NCI-H2081 (cell line): ENCODE data around the gene ANKHD1.

Experiments
- DNase-seq, 2 experiments: peaks; one replicate each; lab custom pipeline; 2025; lab: John Stamatoyannopoulos, UW

The ANKHD1 gene

GRCh38 chr5:140542972-140543371, 141.3 kb downstream of the ANKHD1 start:
- no peak for DNase-seq

DNA sequence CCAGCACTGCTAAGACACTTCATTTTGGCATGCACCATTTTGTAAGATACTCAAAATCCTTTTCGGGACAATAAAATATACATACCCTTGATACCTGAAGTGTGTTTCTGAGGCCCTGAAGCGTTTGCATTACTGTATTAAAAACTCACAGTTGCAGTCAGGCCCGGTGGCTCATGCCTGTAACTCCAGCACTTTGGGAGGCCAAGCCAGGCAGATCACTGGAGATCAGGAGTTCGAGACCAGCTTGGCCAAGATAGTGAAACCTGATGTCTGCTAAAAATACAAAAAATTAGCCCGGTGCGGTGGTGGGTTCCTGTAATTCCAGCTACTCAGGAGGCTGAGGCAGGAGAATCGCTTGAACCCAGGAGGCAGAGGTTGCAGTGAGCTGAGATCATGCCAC, 143.4 kb downstream of the ANKHD1 start:
- no peak for DNase-seq

DNA sequence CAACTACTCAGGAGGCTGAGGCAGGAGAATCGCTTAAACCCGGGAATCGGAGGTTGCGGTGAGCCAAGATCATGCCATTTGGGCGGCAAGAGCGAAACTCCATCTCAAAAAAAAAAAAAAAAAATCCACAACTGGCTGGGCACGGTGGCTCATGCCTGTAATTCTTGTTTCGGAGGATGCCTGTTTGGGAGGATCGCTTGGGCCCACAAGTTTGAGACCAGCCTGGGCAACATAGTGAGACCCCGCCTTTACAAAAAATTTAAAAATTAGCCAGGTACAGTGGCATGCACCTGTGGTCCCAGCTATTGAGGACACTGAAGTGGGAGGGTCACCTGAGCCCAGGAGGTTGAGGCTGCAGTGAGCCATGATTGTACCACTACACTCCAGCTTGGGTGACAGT, 144.0 kb downstream of the ANKHD1 start:
- no peak for DNase-seq

DNA sequence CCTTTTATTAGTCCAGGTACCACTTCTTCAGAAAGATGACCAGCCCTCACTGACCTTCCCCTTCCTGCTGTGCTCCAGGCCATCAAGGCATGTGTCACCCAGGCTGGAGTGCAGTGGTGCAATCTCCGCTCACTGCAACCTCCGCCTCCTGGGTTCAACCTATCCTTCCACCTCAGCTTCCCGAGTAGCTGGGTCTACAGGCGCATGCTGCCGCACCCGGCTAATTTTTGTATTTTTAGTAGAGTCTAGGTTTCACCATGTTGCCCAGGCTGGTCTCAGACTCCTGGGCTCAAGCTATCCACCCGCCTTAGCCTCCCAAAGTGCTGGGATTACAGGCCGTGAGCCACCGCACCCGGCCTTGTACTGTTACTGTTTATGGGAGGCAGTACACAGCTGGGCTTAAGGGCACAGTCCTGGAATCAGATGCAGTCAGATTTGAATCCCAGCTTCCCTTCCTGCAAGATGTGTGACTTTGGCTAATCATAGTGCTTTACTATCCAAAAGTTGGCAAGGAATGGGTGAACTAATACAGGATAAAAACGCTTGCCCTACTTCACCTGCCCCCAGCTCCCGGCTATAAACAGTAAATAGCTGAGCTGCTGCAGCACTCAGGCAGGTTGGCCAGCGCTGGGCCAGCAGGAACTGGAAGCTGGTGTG, 145.3 kb downstream of the ANKHD1 start:
- no peak for DNase-seq

- peak; percentile 78 to 83 for DNase-seq
Observed at GRCh38 chr5:140547508-140548299, 146.1 kb downstream of the ANKHD1 start, which contains the start of gene EIF4EBP3. Gene EIF4EBP3 (plus strand): TSS chr5:140547662. CDS start chr5:140547738, 76 bp downstream.

- no peak for DNase-seq
Observed at GRCh38 chr5:140548300-140548688, 146.7 kb downstream of the ANKHD1 start.

- no peak for DNase-seq
Observed at GRCh38 chr5:140548791-140549190, 147.2 kb downstream of the ANKHD1 start.

DNA sequence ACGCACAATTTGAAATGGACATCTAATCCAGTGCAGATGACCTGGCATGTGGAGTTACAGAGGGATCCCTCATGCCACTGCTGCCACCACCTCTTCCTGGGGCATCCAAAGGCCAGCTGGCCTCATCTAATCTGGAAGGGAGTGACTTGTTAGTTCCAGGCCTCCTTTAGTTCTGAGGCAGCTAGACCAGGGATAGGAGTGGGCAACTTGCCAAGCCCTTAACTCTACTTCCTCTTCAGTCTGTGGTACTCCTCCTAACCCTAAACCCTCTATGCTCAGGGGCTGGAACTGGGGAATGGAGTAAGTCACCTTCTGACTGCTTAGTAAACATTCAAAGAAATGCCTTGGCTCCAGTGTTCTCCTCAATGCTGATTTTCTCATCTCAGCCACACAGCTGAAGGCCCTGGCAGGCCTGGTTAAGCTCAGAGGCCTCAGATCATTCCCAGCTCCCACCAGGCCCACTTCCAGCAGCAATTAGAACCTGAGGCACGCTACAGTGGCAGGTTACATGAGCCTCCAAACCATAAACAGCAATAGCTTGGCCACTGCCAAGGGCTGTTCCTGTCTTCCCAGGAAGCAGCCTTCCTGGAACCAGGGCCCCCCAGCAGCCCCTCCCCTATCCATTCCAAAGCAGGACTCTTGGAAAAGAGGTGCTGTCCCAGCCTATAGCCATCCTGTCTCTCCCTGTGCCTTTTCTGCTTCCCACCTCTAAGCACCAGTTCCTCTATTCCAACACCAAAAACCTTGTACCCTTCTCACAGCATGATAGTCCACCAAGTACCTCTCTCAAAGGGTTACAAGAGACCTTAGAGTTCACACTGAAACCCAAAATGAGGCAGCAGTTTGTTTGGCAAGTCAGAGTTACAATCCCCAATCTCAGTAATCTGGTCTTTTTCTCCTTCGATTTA, 147.9 kb downstream of the ANKHD1 start:
- no peak for DNase-seq

DNA sequence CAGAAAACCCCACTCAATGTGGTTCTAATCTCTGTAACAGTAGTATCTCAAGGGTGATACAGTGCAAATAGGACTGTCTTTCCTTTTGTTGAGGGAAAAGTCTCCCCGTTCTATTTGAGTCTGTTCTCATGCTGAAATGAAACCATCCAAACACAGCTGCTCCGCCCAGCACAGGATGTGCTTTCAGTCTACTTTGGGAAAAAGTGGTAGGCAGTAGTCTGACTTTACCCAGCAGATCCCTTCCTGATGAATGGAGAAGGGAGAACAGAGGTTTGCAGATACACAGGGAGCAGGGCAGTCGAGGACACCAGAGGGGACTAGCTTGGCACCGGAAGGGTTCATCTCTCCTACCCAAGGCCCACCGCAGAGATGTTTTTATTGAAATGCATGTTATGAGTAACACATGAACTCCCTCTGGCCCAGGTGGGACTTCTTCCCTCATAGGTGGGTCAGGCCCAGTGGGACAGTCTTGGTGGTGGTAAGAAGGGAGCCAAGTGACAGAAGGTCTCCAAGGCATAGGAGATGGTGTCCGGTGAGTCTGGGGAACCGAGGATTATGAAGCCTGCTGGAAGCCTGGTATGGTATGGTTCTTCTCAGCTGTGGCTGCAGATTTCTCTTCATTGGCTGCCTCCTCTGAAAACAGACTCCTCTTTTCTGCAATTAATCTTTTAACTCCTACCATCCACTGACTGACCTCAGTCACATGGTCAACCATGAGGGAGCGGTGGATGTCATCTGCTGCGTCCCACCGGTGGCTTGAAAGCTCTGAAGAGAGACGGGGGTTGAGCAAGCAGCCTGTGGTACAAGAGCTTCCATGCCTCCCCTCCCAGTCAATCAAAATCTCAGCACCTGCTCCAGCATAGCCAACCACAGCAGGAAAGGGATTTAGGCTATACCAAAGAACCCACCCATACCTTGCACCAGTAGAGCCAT, 148.8 kb downstream of the ANKHD1 start:
- DNase-seq: no peak

GRCh38 chr5:140551872-140552271, 150.2 kb downstream of the ANKHD1 start:
- DNase-seq: no peak

DNA sequence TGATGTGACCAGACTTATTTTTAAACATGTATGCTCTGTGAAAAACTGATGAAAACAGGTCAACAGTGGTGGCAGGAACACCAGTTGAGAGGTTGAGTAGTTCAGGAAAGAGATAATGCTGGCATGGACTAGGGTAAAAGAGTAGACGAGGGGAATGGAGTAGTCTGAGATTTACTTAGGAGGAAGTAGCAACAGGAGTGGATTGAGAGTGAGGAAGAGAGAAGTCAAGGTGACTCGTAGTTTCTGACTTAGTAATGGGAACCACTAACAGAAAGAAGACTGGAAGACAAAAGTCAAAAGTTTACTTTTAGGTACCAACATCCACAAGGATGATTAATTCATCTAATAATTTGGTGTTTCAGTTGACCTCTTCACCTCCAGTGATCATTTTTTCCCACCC, 152.0 kb downstream of the ANKHD1 start:
- no peak for DNase-seq

DNA sequence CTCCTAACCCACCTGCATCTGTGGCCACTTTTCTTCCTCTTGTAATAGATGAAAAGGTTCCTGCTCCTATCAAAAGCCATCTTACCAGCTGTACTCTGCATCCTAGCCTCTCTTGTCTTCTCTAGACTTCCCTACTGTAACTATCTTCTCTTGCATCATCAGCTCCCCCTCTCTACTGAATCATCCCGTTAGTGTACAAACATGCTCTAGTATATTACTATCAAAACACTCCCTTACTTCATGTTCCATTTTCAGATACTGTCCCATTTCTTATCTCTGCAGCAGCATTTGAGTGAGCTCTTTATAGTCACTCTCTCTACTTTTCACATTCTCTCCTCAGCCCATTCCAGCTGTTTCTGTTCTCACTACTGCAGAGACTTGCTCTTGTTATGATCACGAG, 152.8 kb downstream of the ANKHD1 start:
- DNase-seq: no peak

- DNase-seq: no peak
Observed at GRCh38 chr5:140555747-140556312, 154.2 kb downstream of the ANKHD1 start.

DNA sequence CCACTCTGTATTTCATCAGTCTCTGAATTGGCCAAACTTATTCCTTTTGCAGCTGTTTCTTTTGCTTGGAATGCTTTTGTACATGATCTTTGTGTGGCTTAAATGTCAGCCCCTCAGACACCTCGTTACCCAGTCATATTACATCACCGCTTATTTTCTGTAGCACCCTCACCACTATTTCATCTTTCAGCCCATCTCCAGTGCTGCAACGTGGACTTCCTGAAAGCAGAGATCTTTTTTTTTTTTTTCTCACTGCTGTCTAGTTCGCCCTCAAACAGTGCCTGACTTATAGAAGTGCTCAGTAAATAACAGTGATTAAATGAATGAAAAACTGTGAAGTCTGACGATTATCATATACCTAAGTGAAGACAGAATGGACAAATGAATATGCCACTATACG, 154.8 kb downstream of the ANKHD1 start:
- no peak for DNase-seq

DNA sequence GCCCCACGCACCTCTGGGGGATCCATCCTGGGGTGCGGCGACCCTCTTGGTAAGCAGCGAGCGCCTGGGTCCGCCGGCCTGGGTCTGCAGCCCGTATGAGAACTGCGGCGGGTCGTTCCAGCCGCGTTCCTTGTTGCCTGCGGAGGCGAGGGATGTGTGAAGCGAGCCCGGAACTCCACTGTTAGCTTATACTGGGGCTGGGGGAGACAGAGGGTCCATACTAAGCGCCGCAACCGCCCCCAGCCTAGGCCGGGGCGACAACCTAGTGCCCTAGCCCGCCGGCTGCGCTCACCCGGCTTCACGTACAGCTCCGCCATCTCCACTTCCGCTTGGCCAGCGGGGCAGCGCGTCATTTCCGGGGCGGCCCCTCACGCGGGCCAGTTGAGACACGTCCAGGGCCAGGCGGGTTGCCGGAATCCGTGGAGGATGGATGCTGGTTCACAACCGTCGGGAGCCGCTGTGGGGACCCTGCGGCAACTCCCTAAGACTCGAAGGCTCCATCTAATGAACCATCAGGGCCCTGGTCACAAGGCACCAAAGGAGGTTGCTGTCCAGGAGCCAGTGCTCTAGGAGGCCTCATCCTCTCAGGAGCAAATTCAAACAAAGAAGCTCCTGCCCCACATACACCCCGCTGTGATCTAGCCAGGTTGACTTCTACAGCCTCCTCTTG, 155.6 kb downstream of the ANKHD1 start, which contains the start of gene SRA1:
Gene SRA1 (minus strand): TSS at position 338 of the 670 bp plus-strand sequence. CDS start 21 bp downstream, at position 317.
- peak; percentile 83 to 88 for DNase-seq

GRCh38 chr5:140557965-140558364, 156.3 kb downstream of the ANKHD1 start:
- DNase-seq: no peak

- no peak for DNase-seq
Observed at GRCh38 chr5:140558542-140558941, 156.9 kb downstream of the ANKHD1 start.

GRCh38 chr5:140560227-140560626, 158.6 kb downstream of the ANKHD1 start:
- no peak for DNase-seq

DNA sequence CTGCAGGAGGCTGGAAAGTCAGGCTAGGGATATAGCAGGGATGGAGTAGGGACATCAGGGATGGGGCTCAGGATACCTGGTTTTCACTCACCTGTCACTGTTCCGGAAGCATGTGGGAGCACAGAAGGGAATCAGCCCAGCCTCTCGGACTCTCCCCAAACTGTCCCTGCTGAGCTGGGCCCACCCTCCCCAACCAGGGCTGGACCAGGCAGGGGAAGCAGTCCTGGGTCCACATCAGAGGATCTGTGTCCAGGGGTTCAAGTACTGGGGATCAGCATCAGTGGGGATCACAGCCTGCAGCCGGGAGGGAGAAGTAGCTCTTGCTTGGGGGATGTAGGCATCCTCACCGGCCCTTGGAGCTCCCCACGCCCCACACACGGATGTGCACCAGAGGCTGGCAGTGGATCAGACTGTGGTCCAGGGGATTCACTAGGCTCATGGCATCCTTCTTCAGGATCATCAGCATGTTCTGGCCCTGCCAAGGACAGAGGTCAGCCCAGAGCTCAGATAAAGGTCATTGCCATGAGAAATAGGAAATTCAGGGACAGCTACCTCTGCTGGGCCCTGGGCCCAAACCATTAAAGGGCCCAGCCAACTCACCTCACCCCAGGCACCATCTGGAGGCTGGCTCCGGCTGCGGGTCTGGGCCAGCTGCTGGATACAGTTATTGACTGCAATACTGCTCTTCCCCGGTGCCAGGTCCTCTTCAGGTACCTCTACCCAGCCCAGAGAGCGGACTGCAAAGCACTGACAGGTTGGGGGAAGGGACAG, 160.3 kb downstream of the ANKHD1 start:
- no peak for DNase-seq
